Spleen (tissue), 11 donors: ENCODE data around the gene FAM151A. TPM values are rescaled to one million over a fixed set of nuclear protein-coding genes. Genes with fewer than 3 reads are reported as not detected.
A peak's percentile ranks its signal among the peaks of the same experiment; 100 is the strongest.

Experiments
- DNase-seq: peaks from one replicate; pipeline ENCODE4 v3.0.0-alpha.2; 2020
- H3K27ac ChIP-seq, 8 donors: fragments of 200-600 bp; sonication (generic) in 7 of 8; 1 replicate in 4 of 8; 2 replicates in 4 of 8; pipeline versions ENCODE4 v1.5.0 to v1.8.0; 2016 to 2021; ENCODE audit warnings: inconsistent platforms in 4 of 8, mild to moderate bottlenecking in 4 of 8, moderate library complexity in 1 of 8
- H3K27me3 ChIP-seq, 7 donors: fragments of 200-600 bp; sonication (generic) in 6 of 7; replicated peaks in 1 of 7; 1 replicate in 4 of 7; 2 replicates in 3 of 7; pipeline versions ENCODE4 v1.5.0 to v1.8.0; 2016 to 2021; ENCODE audit warnings: inconsistent platforms in 3 of 7, mild to moderate bottlenecking in 1 of 7
- H3K36me3 ChIP-seq, 6 donors: fragments of 200-600 bp; sonication (generic) in 5 of 6; 1 replicate in 4 of 6; 2 replicates in 2 of 6; pipeline versions ENCODE4 v1.5.0 to v1.8.0; 2016 to 2021; ENCODE audit warnings: inconsistent platforms in 2 of 6
- H3K4me1 ChIP-seq, 6 donors: fragments of 200-600 bp; sonication (generic) in 5 of 6; 1 replicate in 3 of 6; 2 replicates in 3 of 6; pipeline versions ENCODE4 v1.5.0 to v1.8.0; 2016 to 2021; ENCODE audit warnings: inconsistent platforms in 3 of 6
- H3K4me3 ChIP-seq, 8 donors: fragments of 200-600 bp; sonication (generic) in 7 of 8; 1 replicate in 4 of 8; 2 replicates in 4 of 8; pipeline versions ENCODE4 v1.5.0 to v1.8.0; 2016 to 2021; ENCODE audit warnings: inconsistent platforms in 4 of 8, mild to moderate bottlenecking in 4 of 8, moderate library complexity in 2 of 8
- H3K9me3 ChIP-seq, 8 donors: fragments of 200-600 bp; sonication (generic) in 7 of 8; 1 replicate in 4 of 8; 2 replicates in 4 of 8; pipeline versions ENCODE4 v1.5.0 to v1.8.0; 2016 to 2021; ENCODE audit warnings: inconsistent platforms in 4 of 8
- POLR2A ChIP-seq, 3 donors: fragments of 450-650 bp; IDR thresholded peaks; one replicate each; pipeline ENCODE4 v1.5.1; 2017; ENCODE audit warnings: antibody characterized with exemption in 3 of 3, mild to moderate bottlenecking in 1 of 3
- POLR2AphosphoS5 ChIP-seq, 3 donors: sonication (generic); formaldehyde crosslinking; IDR thresholded peaks; one replicate each; pipeline ENCODE4 v1.5.1; 2017; ENCODE audit warnings: antibody characterized with exemption in 3 of 3
- WGBS, 5 donors: extraction: QIAGEN DNeasy Blood & Tissue Kit in 3 of 5; methylation state at CpG; one replicate each; pipeline versions ENCODE4 v1.1.5 to v1.1.7; 2013 to 2018; 5-methylcytosine and 5-hydroxymethylcytosine counted together
- intact Hi-C: fragments of 100-400 bp; cut with DNase I; formaldehyde crosslinking; loops from one replicate; pipeline ENCODE4 v1.15.0; 2023; ENCODE audit warnings: low total_unique reads
- polyA plus RNA-seq, 3 donors: library from polyadenylated mRNA; stranded (reverse); fragments of 200-250 nt; gene quantifications; one replicate each; pipeline ENCODE4 v1.2.1, GENCODE V29; 2013
- total RNA-seq, 7 donors: library from RNA; depleted of rRNA in 3 of 7; stranded (reverse); fragments of >200 nt in 3 of 7; fragmentation: NEBNext Ultra II Directional in 4 of 7; extraction: Animal tissue kit (Norgen Biotek cat#: 25700) in 4 of 7; gene quantifications; one replicate each; pipeline versions ENCODE4 v1.1.0 to v1.2.1, GENCODE V29; 2016 to 2021
- TF ChIP-seq, protein P1 (sequence below), 11 experiments: fragments of 200-600 bp in 7 of 11; fragments of 450-650 bp in 4 of 11; sonication (generic) in 4 of 11; IDR thresholded peaks in 8 of 11; conservative IDR thresholded peaks in 3 of 11; 1 replicate in 7 of 11; 2 replicates in 4 of 11; pipeline versions ENCODE4 v1.4.0 to v1.8.0; 2016 to 2021; ENCODE audit warnings: antibody characterized with exemption in 11 of 11, inconsistent platforms in 4 of 11, mild to moderate bottlenecking in 1 of 11
- donor health status: healthy with polysubstance abuse.
- donor health status: DM: no; HTN: no; CAD: no; lungs with moderate emphysema.
- donor health status: DM: no; HTN: no; CAD: no.
- donor health status: Bipolar disorder and iron deficiency.
- donor health status: healthy.
- donor health status: DM: no; HTN: no; CAD: no.
- donor health status: DM: yes; HTN: yes; CAD: no.

Gene FAM151A
- total and polyA plus RNA-seq, 10 donors = 0.70 to 4.2 (median 0.97) TPM; not detected in 1

DNA sequence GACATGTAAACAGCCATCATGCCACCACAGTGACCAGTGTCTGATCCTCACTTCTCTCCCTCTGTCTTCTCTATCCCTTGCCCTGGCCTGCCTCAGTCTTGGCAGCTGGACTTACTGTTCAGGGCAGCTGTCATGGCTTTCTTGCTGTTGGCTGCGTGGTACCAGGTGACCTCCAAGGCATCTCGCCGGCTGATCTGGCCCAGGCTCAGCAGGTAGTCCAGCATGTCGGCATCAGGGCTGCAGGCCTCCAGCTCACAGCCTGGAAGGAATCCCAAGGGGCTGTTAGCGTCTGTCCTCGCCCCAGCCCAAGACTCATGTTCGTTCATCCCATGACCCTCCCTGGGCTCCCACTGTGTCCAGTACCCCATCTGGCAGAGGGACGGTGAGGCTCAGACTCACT lies 3.6 kb downstream of the FAM151A start:
- Histone ChIP-seq H3K36me3 (no peaks in the 10 kb centered on the region), H3K4me3 (no peak overlapping the region), H3K27ac (no peak overlapping the region), H3K27me3 (no peaks in the 10 kb centered on the region), H3K4me1 (no peaks in the 10 kb centered on the region), H3K9me3 (no peaks in the 10 kb centered on the region)
- DNase-seq = peak; percentile 51
- 84 to 93% (median 86%) methylated on average over 4 to 8 of the region's 8 CpGs for WGBS, 5 donors
- intact Hi-C loops = no loop called here
- TF ChIP-seq POLR2AphosphoS5 (IDR thresholded peaks at IDR 0.05) (no peak), POLR2A (IDR thresholded peaks at IDR 0.05) (no peak)
- TF ChIP-seq, protein P1, sequence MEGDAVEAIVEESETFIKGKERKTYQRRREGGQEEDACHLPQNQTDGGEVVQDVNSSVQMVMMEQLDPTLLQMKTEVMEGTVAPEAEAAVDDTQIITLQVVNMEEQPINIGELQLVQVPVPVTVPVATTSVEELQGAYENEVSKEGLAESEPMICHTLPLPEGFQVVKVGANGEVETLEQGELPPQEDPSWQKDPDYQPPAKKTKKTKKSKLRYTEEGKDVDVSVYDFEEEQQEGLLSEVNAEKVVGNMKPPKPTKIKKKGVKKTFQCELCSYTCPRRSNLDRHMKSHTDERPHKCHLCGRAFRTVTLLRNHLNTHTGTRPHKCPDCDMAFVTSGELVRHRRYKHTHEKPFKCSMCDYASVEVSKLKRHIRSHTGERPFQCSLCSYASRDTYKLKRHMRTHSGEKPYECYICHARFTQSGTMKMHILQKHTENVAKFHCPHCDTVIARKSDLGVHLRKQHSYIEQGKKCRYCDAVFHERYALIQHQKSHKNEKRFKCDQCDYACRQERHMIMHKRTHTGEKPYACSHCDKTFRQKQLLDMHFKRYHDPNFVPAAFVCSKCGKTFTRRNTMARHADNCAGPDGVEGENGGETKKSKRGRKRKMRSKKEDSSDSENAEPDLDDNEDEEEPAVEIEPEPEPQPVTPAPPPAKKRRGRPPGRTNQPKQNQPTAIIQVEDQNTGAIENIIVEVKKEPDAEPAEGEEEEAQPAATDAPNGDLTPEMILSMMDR (IDR thresholded peaks at IDR 0.05 in 8 of 11, conservative IDR thresholded peaks at IDR 0.05 in 3 of 11) = no peak

DNA sequence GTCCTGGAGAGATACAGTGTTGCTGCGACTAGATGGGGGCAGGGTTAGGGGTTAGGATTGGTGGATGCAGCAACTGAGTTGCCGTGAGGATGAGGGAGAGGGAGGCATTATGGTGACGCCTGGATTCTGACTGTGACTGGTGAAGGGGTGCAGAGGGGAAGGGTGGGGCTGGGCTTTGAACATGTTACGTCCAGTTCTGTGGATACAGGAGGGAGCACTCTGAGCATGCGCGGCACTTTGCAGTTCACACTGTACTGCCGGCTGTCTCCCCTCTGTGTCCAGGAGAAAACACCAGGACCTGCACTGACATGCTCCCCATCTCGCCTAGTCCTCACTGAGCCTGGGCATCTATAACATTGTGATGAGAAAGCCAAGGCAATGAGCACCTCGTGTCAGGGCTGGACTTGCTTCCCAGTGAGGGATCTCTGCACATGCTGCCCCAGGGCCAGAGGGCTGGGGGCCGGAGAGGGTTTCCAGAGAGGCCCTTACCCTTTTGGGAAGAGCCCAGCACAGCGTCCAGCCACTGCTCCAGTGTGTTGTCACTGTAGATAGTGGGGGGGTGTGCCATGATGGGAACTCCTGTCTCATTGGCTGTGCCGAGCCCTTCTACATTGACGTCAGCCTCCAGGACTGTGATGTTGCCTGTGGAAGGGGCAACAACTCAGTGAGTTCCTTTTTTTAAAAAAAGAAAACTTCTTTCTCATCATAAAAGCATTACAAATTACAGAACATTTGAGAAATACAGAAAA lies 7.6 kb downstream of the FAM151A start:
- Histone ChIP-seq H3K4me3 (no peak overlapping the region), H3K9me3 (no peaks in the 10 kb centered on the region), H3K27ac (no peak overlapping the region), H3K36me3 (no peaks in the 10 kb centered on the region), H3K4me1 (no peaks in the 10 kb centered on the region), H3K27me3 (no peaks in the 10 kb centered on the region)
- 69 to 82% (median 81%) methylated on average over 10 to 13 of the region's 13 CpGs for WGBS, 5 donors
- TF ChIP-seq POLR2A (IDR thresholded peaks at IDR 0.05) = no peak
- no peak for TF ChIP-seq POLR2AphosphoS5 (IDR thresholded peaks at IDR 0.05)
- TF ChIP-seq, protein P1 (IDR thresholded peaks at IDR 0.05 in 8 of 11, conservative IDR thresholded peaks at IDR 0.05 in 3 of 11) = no peak
- DNase-seq = peak; percentile 72
- intact Hi-C loops = no loop called here

DNA sequence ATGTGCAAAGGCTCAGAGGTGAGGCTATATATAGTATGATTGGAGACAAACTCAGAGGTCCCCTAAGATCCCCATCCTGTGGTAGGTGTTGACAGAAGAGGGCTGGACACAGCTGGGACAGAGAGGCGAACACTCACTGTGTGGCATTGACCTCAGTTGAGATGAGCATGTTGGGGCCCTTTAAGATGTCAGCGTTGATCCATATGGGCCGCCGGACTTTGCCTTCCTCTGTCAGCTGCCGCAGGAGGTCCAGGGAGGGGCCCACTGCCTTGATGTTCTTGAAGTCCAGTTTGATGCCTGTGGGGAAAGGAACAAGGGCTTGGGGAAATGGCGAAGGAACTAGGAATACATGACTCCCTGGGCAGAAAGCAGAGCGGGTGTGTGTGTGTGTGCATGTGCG lies 8.8 kb downstream of the FAM151A start:
- intact Hi-C loops = no loop called here
- DNase-seq = peak; percentile 39
- 81 to 91% (median 87%) methylated on average over 8 of the region's 8 CpGs for WGBS, 5 donors
- Histone ChIP-seq H3K27me3 (no peaks in the 10 kb centered on the region), H3K4me3 (no peak overlapping the region), H3K27ac (no peak overlapping the region), H3K4me1 (peaks cover 0 to 8% (median 2%) of the 10 kb centered on the region in 6 donors), H3K9me3 (no peaks in the 10 kb centered on the region), H3K36me3 (no peaks in the 10 kb centered on the region)
- no peak for TF ChIP-seq POLR2A (IDR thresholded peaks at IDR 0.05)
- TF ChIP-seq POLR2AphosphoS5 (IDR thresholded peaks at IDR 0.05) = no peak
- TF ChIP-seq, protein P1 (IDR thresholded peaks at IDR 0.05 in 8 of 11, conservative IDR thresholded peaks at IDR 0.05 in 3 of 11) = no peak

DNA sequence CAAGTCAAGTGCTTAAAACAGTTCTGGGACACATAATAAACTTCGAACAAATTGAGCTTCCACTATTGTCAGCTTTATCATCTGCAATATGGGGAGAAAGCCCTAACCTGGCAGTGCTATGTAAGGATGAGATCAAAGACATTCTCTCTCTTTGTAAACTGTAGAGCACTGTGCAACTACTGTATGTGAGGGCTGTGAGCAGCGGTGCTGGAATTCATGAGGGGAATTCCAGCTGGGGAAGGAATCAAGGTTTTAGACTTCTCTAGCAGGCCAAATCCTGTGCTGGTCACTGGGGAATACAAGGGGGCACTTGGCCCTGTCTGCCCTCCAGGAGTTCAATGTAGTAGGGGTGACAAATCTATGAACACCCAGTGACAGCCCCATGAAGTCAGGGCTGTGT lies 9.3 kb downstream of the FAM151A start:
- Histone ChIP-seq H3K27ac (no peak overlapping the region), H3K4me3 (no peak overlapping the region), H3K27me3 (no peaks in the 10 kb centered on the region), H3K36me3 (no peaks in the 10 kb centered on the region), H3K9me3 (no peaks in the 10 kb centered on the region), H3K4me1 (peaks cover 0 to 11% (median 2%) of the 10 kb centered on the region in 6 donors)
- DNase-seq = peak; percentile 19
- no peak for TF ChIP-seq POLR2A (IDR thresholded peaks at IDR 0.05)
- no peak for TF ChIP-seq POLR2AphosphoS5 (IDR thresholded peaks at IDR 0.05)
- TF ChIP-seq, protein P1 (IDR thresholded peaks at IDR 0.05 in 8 of 11, conservative IDR thresholded peaks at IDR 0.05 in 3 of 11) = no peak
- intact Hi-C loops = no loop called here
- WGBS, 5 donors = 72 to 80% (median 79%) methylated on average over 2 of the region's 2 CpGs
